ENCODE measurements around the gene CAPNS2. TPM values are rescaled to one million over a fixed set of nuclear protein-coding genes. Genes with fewer than 3 reads are reported as not detected.
"Not testable (repeated sequence)": the region's sequence is repeated elsewhere in the genome, so short reads cannot be mapped to it uniquely, and the experiment has no call there.

Gene CAPNS2
- total RNA-seq, 4 donors from 2014 or later: 6.9 to 10.6 (median 8.3) TPM

DNA sequence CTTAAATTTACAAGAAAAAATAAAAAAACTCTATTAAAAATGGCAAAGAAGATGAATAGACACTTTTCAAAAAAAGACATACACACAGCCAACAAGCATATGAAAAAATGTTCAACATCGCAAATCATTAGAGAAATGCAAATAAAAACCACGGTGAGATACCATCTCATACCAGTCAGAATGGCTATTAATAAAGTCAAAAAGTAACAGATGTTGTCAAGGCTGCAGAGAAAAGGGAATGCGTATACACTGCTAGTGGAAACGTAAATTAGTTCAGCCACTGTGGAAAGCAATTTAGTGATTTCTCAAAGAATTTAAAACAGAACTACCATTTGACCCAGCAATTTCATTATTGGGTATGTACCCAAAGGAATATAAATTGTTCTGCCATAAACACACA is 31.4 kb downstream of the CAPNS2 start:
- Histone ChIP-seq H3K4me1 (no peaks in the 10 kb centered on the region), H3K4me3 (replicated peaks in 1 of 3) (no peak overlapping the region), H3K36me3 (no peaks in the 10 kb centered on the region), H3K27me3 (no peaks in the 10 kb centered on the region), H3K9me3 (no peaks in the 10 kb centered on the region), H3K27ac (no peak overlapping the region)
- TF ChIP-seq POLR2A (IDR thresholded peaks at IDR 0.05): no peak
- TF ChIP-seq, protein P1, sequence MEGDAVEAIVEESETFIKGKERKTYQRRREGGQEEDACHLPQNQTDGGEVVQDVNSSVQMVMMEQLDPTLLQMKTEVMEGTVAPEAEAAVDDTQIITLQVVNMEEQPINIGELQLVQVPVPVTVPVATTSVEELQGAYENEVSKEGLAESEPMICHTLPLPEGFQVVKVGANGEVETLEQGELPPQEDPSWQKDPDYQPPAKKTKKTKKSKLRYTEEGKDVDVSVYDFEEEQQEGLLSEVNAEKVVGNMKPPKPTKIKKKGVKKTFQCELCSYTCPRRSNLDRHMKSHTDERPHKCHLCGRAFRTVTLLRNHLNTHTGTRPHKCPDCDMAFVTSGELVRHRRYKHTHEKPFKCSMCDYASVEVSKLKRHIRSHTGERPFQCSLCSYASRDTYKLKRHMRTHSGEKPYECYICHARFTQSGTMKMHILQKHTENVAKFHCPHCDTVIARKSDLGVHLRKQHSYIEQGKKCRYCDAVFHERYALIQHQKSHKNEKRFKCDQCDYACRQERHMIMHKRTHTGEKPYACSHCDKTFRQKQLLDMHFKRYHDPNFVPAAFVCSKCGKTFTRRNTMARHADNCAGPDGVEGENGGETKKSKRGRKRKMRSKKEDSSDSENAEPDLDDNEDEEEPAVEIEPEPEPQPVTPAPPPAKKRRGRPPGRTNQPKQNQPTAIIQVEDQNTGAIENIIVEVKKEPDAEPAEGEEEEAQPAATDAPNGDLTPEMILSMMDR (IDR thresholded peaks at IDR 0.05): no peak
- DNase-seq: no peak
- WGBS, 2 donors: 84 to 89% methylated on average over 4 of the region's 4 CpGs
- intact Hi-C loops (cut with DNase I): no loop called here

DNA sequence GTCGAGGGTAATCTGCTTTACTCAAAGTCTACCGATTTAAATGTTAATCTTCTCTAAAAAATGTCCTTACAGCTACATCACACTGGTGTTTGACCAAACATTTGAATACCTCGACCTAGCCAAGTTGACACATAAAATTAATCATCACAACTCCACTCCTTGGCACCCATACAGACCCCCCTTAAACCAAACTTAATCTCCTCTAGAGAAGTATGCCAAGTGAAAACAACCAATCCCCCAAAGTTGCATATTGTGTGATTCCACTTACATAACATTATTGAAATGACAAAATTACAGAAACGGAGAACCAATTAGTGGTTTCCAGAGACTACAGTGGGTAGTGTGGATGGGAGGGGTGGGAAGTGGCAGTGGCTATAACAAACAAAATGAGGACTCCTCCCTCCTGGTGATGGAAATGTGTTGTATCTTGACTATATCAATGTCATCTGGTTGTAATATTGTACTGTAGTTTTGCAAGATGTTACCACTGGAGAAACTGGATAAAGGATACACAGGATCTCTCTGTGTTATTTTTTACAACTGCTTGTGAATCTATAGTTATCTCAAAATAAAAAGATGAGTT is 39.4 kb downstream of the CAPNS2 start:
- TF ChIP-seq POLR2A (IDR thresholded peaks at IDR 0.05): no peak
- TF ChIP-seq, protein P1 (IDR thresholded peaks at IDR 0.05): no peak
- no peak for DNase-seq
- H3K27ac ChIP-seq: no peak overlapping the region
- intact Hi-C loops (cut with DNase I): no loop called here
- no peak overlapping the region for H3K4me3 ChIP-seq (replicated peaks in 1 of 3)
- WGBS, 2 donors: 63 to 70% methylated on average over 4 of the region's 4 CpGs
- H3K27me3 ChIP-seq: no peaks in the 10 kb centered on the region
- H3K9me3 ChIP-seq: no peaks in the 10 kb centered on the region
- H3K36me3 ChIP-seq: no peaks in the 10 kb centered on the region
- H3K4me1 ChIP-seq: no peaks in the 10 kb centered on the region

DNA sequence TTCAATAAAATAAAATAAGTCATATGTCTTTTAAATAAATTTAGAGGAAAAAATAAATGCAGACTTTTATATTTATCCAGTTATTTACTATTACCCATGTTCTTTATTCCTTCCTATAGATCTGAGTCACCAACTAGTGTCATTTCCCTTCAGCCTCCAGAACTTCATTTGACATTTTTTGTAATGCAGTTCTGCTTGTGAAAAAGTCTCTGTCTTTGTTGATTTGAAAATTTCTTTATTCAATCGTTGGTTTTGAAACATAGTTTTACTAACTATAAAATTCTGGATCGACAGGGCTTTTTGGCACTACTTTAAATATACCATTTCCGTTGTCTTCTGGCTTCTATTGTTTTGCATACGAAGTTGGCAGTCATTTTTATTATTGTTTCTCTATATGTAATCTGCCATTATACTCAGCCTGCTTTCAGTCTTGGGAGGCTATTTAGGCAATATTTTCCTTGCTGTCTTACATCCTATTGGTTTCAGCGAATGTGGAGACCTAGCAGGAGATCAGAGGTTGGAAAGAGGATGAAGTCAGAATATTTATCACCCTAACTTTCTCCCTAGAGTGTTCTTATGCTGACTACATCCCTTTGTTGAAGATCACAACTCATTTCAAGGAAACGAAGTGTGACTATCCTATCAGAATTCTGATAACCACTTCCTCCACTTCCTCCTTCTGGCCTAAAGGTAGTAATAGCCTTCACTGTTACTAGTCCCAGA is 47.3 kb downstream of the CAPNS2 start:
- H3K4me3 ChIP-seq (replicated peaks in 1 of 3): no peak overlapping the region
- H3K9me3 ChIP-seq: no peaks in the 10 kb centered on the region
- no peaks in the 10 kb centered on the region for H3K27me3 ChIP-seq
- H3K36me3 ChIP-seq: no peaks in the 10 kb centered on the region
- H3K27ac ChIP-seq: no peak overlapping the region
- WGBS, 2 donors: 73 to 79% methylated on average over 6 of the region's 6 CpGs
- no peaks in the 10 kb centered on the region for H3K4me1 ChIP-seq
- no peak for TF ChIP-seq POLR2A (IDR thresholded peaks at IDR 0.05)
- TF ChIP-seq, protein P1 (IDR thresholded peaks at IDR 0.05): no peak
- DNase-seq: no peak
- intact Hi-C loops (cut with DNase I): no loop called here

DNA sequence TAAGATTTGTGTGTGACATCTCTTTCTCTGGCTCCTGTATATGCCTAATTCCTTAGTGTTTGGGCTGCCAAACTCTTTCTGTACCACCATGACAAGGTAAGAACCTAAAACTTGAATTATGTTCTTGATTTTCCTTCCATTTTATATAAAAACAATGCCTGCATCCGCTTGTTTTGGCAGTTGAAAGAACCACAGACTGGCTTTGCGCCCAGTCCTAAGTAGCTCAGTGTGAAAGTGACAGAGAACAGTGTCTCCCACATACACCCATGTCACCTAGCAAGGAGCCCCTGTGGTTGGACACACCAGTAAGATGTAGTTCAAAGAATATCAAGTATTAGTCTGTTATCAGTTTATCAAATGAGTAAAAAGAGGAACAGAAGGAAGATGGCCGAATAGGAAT is 48.6 kb downstream of the CAPNS2 start:
- WGBS, 2 donors: 85 to 89% methylated on average over 3 of the region's 3 CpGs
- Histone ChIP-seq H3K27ac (no peak overlapping the region), H3K4me1 (no peaks in the 10 kb centered on the region), H3K36me3 (no peaks in the 10 kb centered on the region), H3K27me3 (no peaks in the 10 kb centered on the region), H3K9me3 (no peaks in the 10 kb centered on the region), H3K4me3 (replicated peaks in 1 of 3) (no peak overlapping the region)
- no peak for DNase-seq
- intact Hi-C loops (cut with DNase I): no loop called here
- TF ChIP-seq, protein P1 (IDR thresholded peaks at IDR 0.05): no peak
- TF ChIP-seq POLR2A (IDR thresholded peaks at IDR 0.05): no peak

DNA sequence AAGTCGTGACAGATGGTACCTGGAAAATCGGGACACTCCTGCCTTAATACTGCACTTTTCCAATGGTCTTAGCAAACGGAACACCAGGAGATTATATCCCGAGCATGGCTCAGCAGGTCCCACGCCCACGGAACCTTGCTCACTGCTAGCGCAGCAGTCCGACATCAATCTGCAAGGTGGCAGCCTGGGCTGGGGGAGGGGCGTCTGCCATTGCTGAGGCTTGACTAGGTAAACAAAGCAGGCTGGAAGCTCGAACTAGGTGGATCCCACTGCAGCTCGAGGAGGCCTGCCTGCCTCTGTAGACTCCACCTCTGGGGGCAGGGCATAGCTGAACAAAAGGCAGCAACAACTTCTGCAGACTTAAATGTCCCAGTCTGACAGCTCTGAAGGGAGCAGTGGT is 49.2 kb downstream of the CAPNS2 start:
- H3K36me3 ChIP-seq; DNase-seq; H3K27me3 ChIP-seq; H3K9me3 ChIP-seq; H3K27ac ChIP-seq; H3K4me3 ChIP-seq (replicated peaks in 1 of 3); intact Hi-C loops (cut with DNase I); H3K4me1 ChIP-seq: not testable (repeated sequence)
- WGBS, 2 donors: 90 to 100% methylated on average over 3 to 11 of the region's 11 CpGs

Other genes with a start within 250 kb of the CAPNS2 start
- gene IRX6, start 242.5 kb upstream of the CAPNS2 start, total RNA-seq: under 1 TPM; 0.13 to 0.93 (median 0.39) TPM
- 100 to 1,000 TPM in 3 of 4 donors, 10 to 100 TPM in 1; 94.9 to 286 (median 216) TPM for gene MMP2, start 87.5 kb upstream of the CAPNS2 start, total RNA-seq
- gene LPCAT2, start 57.6 kb upstream of the CAPNS2 start, total RNA-seq: 100 to 1,000 TPM; 115 to 274 (median 214) TPM
- gene SLC6A2, start 89.3 kb downstream of the CAPNS2 start, total RNA-seq: not detected

Data from thyroid gland (tissue), 4 donors.